ENCODE results near the gene CBFA2T3.

CBFA2T3 gene

DNA sequence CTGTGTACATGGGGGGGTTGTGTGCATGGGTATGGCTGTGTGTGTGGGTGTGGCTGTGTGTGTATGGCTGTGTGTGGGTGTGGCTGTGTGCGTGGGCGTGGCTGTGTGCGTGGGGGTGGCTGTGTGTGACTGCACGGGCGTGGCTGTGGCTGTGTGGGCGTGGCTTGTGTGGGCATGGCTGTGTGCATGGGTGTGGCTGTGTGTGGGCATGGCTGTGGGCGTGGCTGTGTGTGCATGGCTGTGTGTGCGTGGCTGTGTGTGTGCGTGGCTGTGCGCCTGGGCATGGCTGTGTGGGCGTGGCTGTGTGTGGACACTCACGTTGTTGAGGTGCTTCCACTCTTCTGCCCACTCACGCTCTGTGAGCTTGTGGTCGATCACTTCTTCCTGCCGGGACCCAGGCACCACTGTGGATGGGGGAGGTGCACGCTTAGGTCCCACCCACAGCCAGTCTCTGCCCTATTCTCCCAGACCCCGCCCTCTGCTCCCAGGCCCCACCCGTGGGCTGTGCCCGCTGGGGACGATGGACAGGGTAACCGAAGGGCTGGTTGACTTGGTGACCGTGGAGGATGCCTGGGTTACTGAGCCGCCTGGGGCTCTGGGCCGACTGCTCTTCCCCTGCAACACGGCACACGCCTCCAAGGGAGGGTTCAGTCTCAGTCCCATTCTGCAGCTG is 94.5 kb downstream of the CBFA2T3 start:
- TF ChIP-seq, protein P1, sequence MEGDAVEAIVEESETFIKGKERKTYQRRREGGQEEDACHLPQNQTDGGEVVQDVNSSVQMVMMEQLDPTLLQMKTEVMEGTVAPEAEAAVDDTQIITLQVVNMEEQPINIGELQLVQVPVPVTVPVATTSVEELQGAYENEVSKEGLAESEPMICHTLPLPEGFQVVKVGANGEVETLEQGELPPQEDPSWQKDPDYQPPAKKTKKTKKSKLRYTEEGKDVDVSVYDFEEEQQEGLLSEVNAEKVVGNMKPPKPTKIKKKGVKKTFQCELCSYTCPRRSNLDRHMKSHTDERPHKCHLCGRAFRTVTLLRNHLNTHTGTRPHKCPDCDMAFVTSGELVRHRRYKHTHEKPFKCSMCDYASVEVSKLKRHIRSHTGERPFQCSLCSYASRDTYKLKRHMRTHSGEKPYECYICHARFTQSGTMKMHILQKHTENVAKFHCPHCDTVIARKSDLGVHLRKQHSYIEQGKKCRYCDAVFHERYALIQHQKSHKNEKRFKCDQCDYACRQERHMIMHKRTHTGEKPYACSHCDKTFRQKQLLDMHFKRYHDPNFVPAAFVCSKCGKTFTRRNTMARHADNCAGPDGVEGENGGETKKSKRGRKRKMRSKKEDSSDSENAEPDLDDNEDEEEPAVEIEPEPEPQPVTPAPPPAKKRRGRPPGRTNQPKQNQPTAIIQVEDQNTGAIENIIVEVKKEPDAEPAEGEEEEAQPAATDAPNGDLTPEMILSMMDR (IDR thresholded peaks at IDR 0.05; ENCODE audit: low read depth, low read length, missing control alignments) = no peak

DNA sequence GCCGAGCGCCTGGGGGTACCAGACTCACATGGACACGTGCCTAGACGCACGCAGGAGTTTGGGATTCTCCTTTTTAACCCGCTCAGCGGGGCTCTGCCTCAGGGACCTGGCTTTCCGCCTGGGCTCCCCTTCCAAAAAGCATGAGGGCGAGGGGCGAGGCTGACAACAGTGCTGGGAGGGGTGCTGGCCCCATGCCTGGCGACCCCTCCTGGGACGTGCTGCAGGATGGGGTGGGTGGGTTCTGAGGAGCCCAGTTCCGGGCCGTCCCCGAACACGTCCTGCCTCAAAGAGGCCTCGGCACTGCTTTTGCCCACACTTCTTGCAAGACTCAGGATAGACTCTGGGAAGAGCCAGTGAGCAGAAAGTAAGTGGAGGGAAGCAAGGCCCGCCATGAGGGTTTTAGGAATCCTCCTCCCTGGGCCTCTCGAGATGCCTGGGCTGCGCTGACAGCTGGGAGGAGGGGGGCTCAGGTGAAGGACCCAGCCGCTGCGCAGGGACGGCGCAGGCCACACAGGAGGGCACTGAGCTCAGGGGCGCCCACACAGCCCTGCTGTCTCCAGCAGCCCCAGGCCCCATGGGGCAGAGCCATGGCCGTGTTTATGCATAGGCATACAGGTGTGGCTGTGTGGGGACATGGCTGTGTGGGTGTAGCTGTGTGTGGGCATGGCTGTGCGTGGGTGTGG is 95.2 kb downstream of the CBFA2T3 start:
- DNase-seq (ENCODE audit: low read depth) = no peak
- in situ Hi-C loops (cut with HindIII; ENCODE audit: low sequenced_read_pairs) = no loop called here
- H3K4me3 ChIP-seq (ENCODE audit: low read depth, low read length) = no peak overlapping the region
- TF ChIP-seq, protein P1 (IDR thresholded peaks at IDR 0.05; ENCODE audit: low read depth, low read length, missing control alignments) = no peak

More for the DNA sequence above, 94.5 kb downstream of the CBFA2T3 start:
- in situ Hi-C loops (cut with HindIII; ENCODE audit: low sequenced_read_pairs) = no loop called here
- H3K4me3 ChIP-seq (ENCODE audit: low read depth, low read length) = no peak overlapping the region
- DNase-seq (ENCODE audit: low read depth) = no peak

DNA sequence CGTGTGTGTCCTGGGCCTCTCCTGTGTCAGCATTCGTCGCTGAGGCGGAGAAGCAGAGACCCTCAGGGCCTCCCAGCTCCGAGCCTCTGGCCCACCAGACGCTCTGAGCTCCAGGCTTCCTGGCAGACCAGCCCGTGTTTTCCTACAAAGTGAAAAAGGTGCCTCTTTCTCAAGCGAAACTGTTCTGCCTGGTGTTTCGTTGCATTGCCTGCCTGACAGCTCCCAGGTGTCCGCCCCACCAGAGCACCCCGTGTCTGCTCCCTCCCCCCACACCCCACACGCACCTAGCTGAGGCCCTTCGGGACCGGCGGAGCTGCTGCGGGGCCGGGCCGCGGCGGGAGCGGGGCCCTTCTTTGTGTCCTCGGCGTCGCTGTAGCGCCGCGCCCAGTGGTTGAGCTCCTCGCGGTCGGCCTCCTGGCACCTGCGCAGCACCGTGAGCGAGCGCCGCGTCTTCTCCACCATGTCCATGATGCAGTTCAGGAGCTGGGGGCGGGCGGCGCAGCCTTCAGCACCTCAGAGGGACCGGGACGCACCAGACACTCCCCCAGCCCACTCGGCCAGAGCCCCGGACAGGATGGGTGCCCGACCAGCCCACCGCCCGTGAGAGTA is 95.9 kb downstream of the CBFA2T3 start:
- in situ Hi-C loops (cut with HindIII; ENCODE audit: low sequenced_read_pairs) = no loop called here
- no peak for DNase-seq (ENCODE audit: low read depth)
- H3K4me3 ChIP-seq (ENCODE audit: low read depth, low read length) = no peak overlapping the region
- TF ChIP-seq, protein P1 (IDR thresholded peaks at IDR 0.05; ENCODE audit: low read depth, low read length, missing control alignments) = no peak

DNA sequence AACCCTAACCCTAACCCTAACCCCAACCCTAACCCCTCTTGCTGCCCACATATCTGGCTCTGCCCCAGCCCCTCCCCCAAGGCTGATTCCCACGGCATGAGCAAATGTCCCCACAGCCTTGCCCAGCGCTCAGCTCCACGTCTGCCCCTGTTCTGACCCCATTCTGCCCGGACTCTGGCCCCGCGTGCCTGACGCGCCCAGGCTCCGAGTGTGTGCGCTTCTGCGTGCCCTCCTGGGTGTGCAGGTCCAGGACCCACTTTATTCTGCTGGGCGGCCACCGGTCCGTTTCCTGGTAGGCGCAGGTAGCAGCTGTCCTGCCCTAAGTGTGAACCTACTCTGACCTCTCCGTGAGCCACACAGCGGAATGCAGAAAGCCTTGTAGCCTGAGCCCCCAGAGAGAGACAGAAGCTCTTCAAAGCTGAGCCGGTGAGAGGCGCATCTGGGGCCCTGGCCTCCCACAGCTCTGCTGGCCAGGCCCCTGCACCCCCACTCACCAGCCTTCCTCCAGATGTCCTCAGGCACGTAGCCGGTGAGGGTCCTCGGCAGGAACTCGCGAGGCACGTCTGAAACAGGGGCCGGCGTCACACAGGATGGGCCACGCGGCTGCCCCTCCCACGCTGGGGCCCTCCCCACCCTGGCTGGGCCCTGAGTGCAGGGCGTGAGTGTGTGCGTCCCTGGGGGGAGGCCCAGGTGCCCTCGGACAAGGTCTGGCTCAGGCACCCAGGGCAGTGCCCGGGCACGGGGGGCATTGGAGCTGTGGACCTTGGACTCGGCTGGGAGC is 96.6 kb downstream of the CBFA2T3 start:
- TF ChIP-seq, protein P1 (IDR thresholded peaks at IDR 0.05; ENCODE audit: low read depth, low read length, missing control alignments) = no peak
- in situ Hi-C loops (cut with HindIII; ENCODE audit: low sequenced_read_pairs) = no loop called here
- no peak overlapping the region for H3K4me3 ChIP-seq (ENCODE audit: low read depth, low read length)
- DNase-seq (ENCODE audit: low read depth) = no peak

DNA sequence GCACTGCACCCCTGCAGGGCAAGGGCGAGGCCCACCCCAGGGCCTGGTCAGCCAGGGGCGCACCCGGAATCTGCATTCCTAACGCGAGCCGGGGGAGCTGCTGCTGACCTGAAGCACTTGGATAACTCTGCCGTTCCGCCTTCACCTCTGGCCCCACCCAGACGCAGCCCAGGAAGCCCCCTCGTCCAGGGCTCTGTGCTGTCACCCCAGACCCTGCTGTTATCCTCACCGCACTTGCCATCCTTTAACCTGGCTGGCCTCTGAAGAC is 97.3 kb downstream of the CBFA2T3 start:
- TF ChIP-seq, protein P1 (IDR thresholded peaks at IDR 0.05; ENCODE audit: low read depth, low read length, missing control alignments) = no peak
- in situ Hi-C loops (cut with HindIII; ENCODE audit: low sequenced_read_pairs) = no loop called here
- no peak overlapping the region for H3K4me3 ChIP-seq (ENCODE audit: low read depth, low read length)
- no peak for DNase-seq (ENCODE audit: low read depth)

DNA sequence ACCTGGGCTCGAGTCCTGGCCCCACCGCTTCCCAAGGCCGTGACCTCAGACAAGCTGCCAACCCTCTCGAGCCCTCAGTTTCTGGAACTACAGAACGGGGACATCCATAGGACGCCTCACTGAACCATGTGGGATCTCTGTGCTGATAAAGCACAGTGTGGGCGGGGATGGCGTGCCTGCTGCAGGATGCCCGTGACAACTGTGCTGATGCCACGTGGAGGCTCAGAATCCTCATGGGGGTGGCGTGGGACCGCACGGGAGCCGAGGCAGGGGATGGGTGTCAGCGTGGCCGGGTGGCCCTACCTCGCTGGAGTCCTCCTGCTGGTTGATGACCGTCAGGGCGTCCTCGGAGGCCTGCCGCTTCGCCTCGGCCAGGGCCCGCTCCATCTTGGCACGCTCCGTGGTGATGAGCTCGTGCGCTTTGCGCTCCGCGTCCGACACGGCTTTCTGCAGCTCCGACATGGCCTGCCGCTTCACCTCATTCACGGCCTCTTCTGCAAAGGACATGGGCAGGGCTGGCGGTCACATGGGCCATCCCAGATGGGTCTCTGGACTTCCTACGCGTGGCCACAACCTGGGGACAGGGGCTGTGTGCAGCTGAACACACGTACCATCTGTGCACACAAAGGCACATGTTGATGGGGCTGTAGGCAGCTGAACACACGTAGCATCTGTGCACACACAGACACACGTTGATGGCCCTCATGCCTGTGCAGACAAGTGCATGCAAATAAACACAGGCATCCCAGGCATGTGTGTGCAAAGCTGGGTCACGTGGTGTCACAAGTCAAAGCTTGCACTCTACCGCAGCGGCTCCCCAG is 97.8 kb downstream of the CBFA2T3 start:
- DNase-seq (ENCODE audit: low read depth) = no peak
- TF ChIP-seq, protein P1 (IDR thresholded peaks at IDR 0.05; ENCODE audit: low read depth, low read length, missing control alignments) = no peak
- in situ Hi-C loops (cut with HindIII; ENCODE audit: low sequenced_read_pairs) = no loop called here
- H3K4me3 ChIP-seq (ENCODE audit: low read depth, low read length) = no peak overlapping the region
